ENCODE data around the gene PAPPA2. TPM values are rescaled to one million over a fixed set of nuclear protein-coding genes. Genes with fewer than 3 reads are reported as not detected.

The PAPPA2 gene
- total RNA-seq, 1 experiment from 2014 or later: 0.81 TPM

GRCh38 chr1:176552999-176553398, 90.0 kb downstream of the PAPPA2 start:
- no peaks in the 10 kb centered on the region for H3K79me1 ChIP-seq (ENCODE audit: insufficient read depth, low read depth, low read length, poor library complexity, severe bottlenecking)
- H2BK120ac ChIP-seq (ENCODE audit: low read depth, low read length, poor library complexity, severe bottlenecking): no peak overlapping the region
- no peak overlapping the region for H2BK12ac ChIP-seq (ENCODE audit: insufficient read length, low read depth, low read length)

More at GRCh38 chr1:176552999-176553398, 90.0 kb downstream of the PAPPA2 start:
- Histone ChIP-seq H3K23me2 (ENCODE audit: insufficient read length, low read depth, low read length, poor library complexity, severe bottlenecking) (no peaks in the 10 kb centered on the region), H3K14ac (ENCODE audit: insufficient read depth, low read length) (no peak overlapping the region), H3K27ac (ENCODE audit: insufficient read length, low read depth, low read length) (no peak overlapping the region), H3K4me2 (ENCODE audit: insufficient read depth, insufficient read length, low read length) (peak overlapping the region; percentile 45), H3K56ac (ENCODE audit: insufficient read length, low read depth, low read length) (no peak overlapping the region), H3K27me3 (ENCODE audit: insufficient read depth, low read length) (no peaks in the 10 kb centered on the region), H2AK5ac (ENCODE audit: insufficient read length, low read length) (no peak overlapping the region), H2BK5ac (ENCODE audit: insufficient read length, low read length) (no peak overlapping the region), H4K8ac (replicated peaks; ENCODE audit: insufficient read length, low read depth, low read length) (no peak overlapping the region), H3K18ac (ENCODE audit: insufficient read length, low read depth, low read length) (no peak overlapping the region), H3K9me3 (ENCODE audit: control insufficient read depth, low read depth, low read length) (no peaks in the 10 kb centered on the region), H4K5ac (ENCODE audit: insufficient read length, low read depth, low read length) (no peak overlapping the region), H3T11ph (ENCODE audit: low read length) (no peak overlapping the region), H3K4me1 (ENCODE audit: insufficient read depth, low read length) (peaks cover 8% of the 10 kb centered on the region; the same call in 1 of the 2 replicates), H2BK15ac (ENCODE audit: low read depth, low read length) (no peak overlapping the region), H3K79me2 (ENCODE audit: insufficient read depth, low read length) (no peaks in the 10 kb centered on the region), H4K91ac (ENCODE audit: insufficient read length, low read depth, low read length) (no peak overlapping the region), H4K20me1 (ENCODE audit: control insufficient read depth, insufficient read depth, insufficient read length) (no peaks in the 10 kb centered on the region), H3K9ac (ENCODE audit: extremely low read depth, insufficient read length, low read length) (no peak overlapping the region), H3K23ac (ENCODE audit: insufficient read length, low read depth, low read length) (no peak overlapping the region), H3K4ac (ENCODE audit: low read depth, low read length) (no peak overlapping the region), H2AFZ (ENCODE audit: low read length) (no peak overlapping the region), H2BK20ac (ENCODE audit: low read depth, low read length, poor library complexity, severe bottlenecking) (no peak overlapping the region)
- Mint-ChIP-seq H3K4me1 (peaks cover 45 to 46% of the 10 kb centered on the region in 2 experiments), H3K36me3 (ENCODE audit: insufficient read depth in 1 of 3, low read depth in 3 of 3) (no peaks in the 10 kb centered on the region), H3K9me3 (no peaks in the 10 kb centered on the region), H3K27ac (no peak overlapping the region), H3K27me3 (ENCODE audit: low read depth) (peaks cover 19% of the 10 kb centered on the region), H3K4me3 (peak overlapping the region; percentile 48 to 76)
- no peak for TF ChIP-seq CTCF (conservative IDR thresholded peaks at IDR 0.05)
- no CpG with 5 or more reads among the region's 7 CpGs for WGBS (ENCODE audit: extremely low coverage, insufficient read length, low lambda C conversion rate)
- DNase-seq: no peak
